Esophagus muscularis mucosa (tissue), 2 donors: ENCODE measurements around the gene CCDC167.

ENCODE experiments used
- EP300 ChIP-seq: sonication (generic); formaldehyde crosslinking; IDR thresholded peaks from one replicate; pipeline ENCODE4 v1.6.1; 2017; ENCODE audit warnings: antibody characterized with exemption
- POLR2A ChIP-seq: fragments of 450-650 bp; IDR thresholded peaks from one replicate; pipeline ENCODE4 v1.6.1; 2017; ENCODE audit warnings: antibody characterized with exemption, moderate library complexity, mild to moderate bottlenecking, low read depth

DNA sequence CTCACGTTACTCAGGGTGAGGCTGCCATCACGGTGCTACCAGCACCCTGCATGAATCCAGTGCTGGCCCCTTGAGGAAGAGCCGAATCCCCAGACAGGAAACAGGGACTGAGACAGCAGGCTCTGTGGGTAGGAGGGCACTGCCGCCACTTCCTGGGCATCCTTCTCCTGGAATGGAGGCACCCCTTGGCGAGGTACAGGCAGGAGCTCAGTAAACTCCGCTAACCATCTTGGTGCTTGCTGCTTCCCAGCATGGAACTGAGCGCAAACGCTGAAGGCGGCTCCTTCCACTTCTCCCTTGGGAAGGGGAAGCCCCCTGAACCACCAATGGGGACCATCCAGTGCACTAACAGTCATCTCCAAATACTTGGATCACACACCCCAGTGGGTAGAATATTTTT lies 13.5 kb upstream of the CCDC167 start:
- TF ChIP-seq EP300 (no peak), POLR2A (no peak)
